ENCODE data around the gene FLOT1.

Gene FLOT1

GRCh38 chr6:30678964-30679726, 63.3 kb downstream of the FLOT1 start (continued):
- TF ChIP-seq ZNF629 (tag by site-specific recombination; IDR thresholded peaks at IDR 0.05) (no peak), ZEB2 (tag by site-specific recombination; IDR thresholded peaks at IDR 0.05) (0 out of 2 replicates have a peak, but pooled peaks have one; percentile 41), ZNF350 (tag by site-specific recombination; IDR thresholded peaks at IDR 0.05) (no peak), ZNF394 (tag by site-specific recombination; IDR thresholded peaks at IDR 0.05; ENCODE audit: borderline replicate concordance) (peak; percentile 55; the same call in 1 of the 2 replicates), PATZ1 (tag by site-specific recombination; IDR thresholded peaks at IDR 0.05) (peak; percentile 31), ZNF785 (tag by site-specific recombination; IDR thresholded peaks at IDR 0.05) (no peak), ZSCAN5A (tag by site-specific recombination; IDR thresholded peaks at IDR 0.05) (no peak), ZNF202 (tag by site-specific recombination; IDR thresholded peaks at IDR 0.05; ENCODE audit: borderline replicate concordance) (no peak), KLF8 (tag by site-specific recombination; IDR thresholded peaks at IDR 0.05) (peak; percentile 40; the same call in 1 of the 2 replicates), ZBTB48 (tag by site-specific recombination; IDR thresholded peaks at IDR 0.05) (no peak), ZNF777 (tag by site-specific recombination; IDR thresholded peaks at IDR 0.05; ENCODE audit: borderline replicate concordance) (0 out of 2 replicates have a peak, but pooled peaks have one; percentile 36), ZNF513 (tag by site-specific recombination; IDR thresholded peaks at IDR 0.05) (peak; percentile 96), ZNF16 (tag by site-specific recombination; IDR thresholded peaks at IDR 0.05; ENCODE audit: low read depth) (no peak), ZNF510 (tag by site-specific recombination; IDR thresholded peaks at IDR 0.05; ENCODE audit: insufficient replicate concordance) (no peak), ZNF391 (tag by site-specific recombination; IDR thresholded peaks at IDR 0.05; ENCODE audit: borderline replicate concordance, low read depth) (no peak), ZNF155 (tag by site-specific recombination; IDR thresholded peaks at IDR 0.05) (no peak), ZNF791 (tag by site-specific recombination; IDR thresholded peaks at IDR 0.05) (no peak), ELK4 (IDR thresholded peaks at IDR 0.05; ENCODE audit: borderline replicate concordance, low read depth, low read length) (no peak), KLF17 (tag by site-specific recombination; IDR thresholded peaks at IDR 0.05) (no peak; the same call in 1 of the 2 replicates), ZNF623 (tag by site-specific recombination; IDR thresholded peaks at IDR 0.05) (no peak)
- TF ChIP-seq, protein P1, sequence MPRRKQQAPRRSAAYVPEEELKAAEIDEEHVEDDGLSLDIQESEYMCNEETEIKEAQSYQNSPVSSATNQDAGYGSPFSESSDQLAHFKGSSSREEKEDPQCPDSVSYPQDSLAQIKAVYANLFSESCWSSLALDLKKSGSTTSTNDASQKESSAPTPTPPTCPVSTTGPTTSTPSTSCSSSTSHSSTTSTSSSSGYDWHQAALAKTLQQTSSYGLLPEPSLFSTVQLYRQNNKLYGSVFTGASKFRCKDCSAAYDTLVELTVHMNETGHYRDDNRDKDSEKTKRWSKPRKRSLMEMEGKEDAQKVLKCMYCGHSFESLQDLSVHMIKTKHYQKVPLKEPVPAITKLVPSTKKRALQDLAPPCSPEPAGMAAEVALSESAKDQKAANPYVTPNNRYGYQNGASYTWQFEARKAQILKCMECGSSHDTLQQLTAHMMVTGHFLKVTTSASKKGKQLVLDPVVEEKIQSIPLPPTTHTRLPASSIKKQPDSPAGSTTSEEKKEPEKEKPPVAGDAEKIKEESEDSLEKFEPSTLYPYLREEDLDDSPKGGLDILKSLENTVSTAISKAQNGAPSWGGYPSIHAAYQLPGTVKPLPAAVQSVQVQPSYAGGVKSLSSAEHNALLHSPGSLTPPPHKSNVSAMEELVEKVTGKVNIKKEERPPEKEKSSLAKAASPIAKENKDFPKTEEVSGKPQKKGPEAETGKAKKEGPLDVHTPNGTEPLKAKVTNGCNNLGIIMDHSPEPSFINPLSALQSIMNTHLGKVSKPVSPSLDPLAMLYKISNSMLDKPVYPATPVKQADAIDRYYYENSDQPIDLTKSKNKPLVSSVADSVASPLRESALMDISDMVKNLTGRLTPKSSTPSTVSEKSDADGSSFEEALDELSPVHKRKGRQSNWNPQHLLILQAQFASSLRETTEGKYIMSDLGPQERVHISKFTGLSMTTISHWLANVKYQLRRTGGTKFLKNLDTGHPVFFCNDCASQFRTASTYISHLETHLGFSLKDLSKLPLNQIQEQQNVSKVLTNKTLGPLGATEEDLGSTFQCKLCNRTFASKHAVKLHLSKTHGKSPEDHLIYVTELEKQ (tag by site-specific recombination; IDR thresholded peaks at IDR 0.05; ENCODE audit: borderline replicate concordance) = no peak
- TF ChIP-seq, protein P2, sequence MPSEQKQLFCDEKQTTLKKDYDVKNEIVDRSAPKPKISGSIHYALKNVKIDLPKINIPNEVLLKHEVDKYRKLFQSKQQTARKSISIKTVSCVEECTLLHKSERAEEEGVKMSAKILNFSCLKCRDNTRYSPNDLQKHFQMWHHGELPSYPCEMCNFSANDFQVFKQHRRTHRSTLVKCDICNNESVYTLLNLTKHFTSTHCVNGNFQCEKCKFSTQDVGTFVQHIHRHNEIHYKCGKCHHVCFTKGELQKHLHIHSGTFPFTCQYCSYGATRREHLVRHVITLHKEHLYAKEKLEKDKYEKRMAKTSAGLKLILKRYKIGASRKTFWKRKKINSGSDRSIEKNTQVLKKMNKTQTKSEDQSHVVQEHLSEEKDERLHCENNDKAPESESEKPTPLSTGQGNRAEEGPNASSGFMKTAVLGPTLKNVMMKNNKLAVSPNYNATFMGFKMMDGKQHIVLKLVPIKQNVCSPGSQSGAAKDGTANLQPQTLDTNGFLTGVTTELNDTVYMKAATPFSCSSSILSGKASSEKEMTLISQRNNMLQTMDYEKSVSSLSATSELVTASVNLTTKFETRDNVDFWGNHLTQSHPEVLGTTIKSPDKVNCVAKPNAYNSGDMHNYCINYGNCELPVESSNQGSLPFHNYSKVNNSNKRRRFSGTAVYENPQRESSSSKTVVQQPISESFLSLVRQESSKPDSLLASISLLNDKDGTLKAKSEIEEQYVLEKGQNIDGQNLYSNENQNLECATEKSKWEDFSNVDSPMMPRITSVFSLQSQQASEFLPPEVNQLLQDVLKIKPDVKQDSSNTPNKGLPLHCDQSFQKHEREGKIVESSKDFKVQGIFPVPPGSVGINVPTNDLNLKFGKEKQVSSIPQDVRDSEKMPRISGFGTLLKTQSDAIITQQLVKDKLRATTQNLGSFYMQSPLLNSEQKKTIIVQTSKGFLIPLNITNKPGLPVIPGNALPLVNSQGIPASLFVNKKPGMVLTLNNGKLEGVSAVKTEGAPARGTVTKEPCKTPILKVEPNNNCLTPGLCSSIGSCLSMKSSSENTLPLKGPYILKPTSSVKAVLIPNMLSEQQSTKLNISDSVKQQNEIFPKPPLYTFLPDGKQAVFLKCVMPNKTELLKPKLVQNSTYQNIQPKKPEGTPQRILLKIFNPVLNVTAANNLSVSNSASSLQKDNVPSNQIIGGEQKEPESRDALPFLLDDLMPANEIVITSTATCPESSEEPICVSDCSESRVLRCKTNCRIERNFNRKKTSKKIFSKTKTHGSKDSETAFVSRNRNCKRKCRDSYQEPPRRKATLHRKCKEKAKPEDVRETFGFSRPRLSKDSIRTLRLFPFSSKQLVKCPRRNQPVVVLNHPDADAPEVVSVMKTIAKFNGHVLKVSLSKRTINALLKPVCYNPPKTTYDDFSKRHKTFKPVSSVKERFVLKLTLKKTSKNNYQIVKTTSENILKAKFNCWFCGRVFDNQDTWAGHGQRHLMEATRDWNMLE (tag by site-specific recombination; conservative IDR thresholded peaks at IDR 0.05; ENCODE audit: low read depth) = no peak
